ENCODE results near the gene ST8SIA6. TPM values are rescaled to one million over a fixed set of nuclear protein-coding genes. Genes with fewer than 3 reads are reported as not detected.

Gene ST8SIA6
- polyA plus RNA-seq, 2 donors, result 0.13 to 0.61 TPM

DNA sequence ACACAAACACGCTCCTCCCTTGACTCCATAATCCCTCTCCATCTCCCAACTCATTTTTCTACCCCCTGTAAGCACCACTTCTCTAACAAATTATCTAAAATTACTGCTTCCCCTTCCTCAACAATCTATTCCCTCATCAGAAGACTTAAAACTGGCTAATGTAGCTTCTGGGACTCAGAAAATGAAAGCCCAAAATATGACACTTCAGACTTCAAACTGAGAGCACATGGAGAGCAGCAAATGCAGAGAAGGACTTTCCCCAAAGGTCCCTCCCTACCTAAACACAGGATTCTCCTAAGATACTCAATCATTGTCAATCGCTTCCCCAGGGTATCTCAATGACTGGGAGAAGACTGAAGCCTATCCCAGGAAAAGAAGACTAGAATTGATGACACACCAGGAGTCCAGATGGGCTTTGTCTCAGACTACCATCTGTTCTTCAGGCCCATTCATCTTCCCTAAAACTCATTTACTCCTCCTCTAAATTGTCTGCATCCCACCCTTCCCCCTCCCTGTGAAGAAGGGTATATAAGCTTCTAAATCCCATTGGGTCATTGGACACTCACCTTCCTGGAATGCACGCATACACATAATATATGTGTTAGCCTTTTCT lies 39.2 kb downstream of the ST8SIA6 start:
- Histone ChIP-seq H3K4me3 (ENCODE audit: low read depth in 1 of 2, low read length in 2 of 2) (no peak overlapping the region), H3K4me1 (ENCODE audit: control insufficient read depth in 2 of 2, insufficient read depth in 2 of 2, low read length in 1 of 2) (no peaks in the 10 kb centered on the region), H3K36me3 (ENCODE audit: control insufficient read depth in 2 of 2, insufficient read depth in 2 of 2, low read length in 1 of 2) (no peaks in the 10 kb centered on the region), H3K27me3 (ENCODE audit: control insufficient read depth in 1 of 2, insufficient read depth in 2 of 2, low read length in 2 of 2) (no peaks in the 10 kb centered on the region), H3K9me3 (ENCODE audit: control insufficient read depth in 2 of 2, insufficient read depth in 1 of 2, low read depth in 1 of 2, low read length in 1 of 2) (no peaks in the 10 kb centered on the region), H3K27ac (ENCODE audit: low read depth in 2 of 2, low read length in 1 of 2) (no peak overlapping the region)
- WGBS, 2 donors, result 70 to 78% methylated on average over 3 of the region's 3 CpGs

GRCh38 chr10:17414484-17414883 lies 39.9 kb downstream of the ST8SIA6 start:
- H3K9me3 ChIP-seq (ENCODE audit: control insufficient read depth in 2 of 2, insufficient read depth in 1 of 2, low read depth in 1 of 2, low read length in 1 of 2), result no peaks in the 10 kb centered on the region
- no peak overlapping the region for H3K4me3 ChIP-seq (ENCODE audit: low read depth in 1 of 2, low read length in 2 of 2)
- H3K27me3 ChIP-seq (ENCODE audit: control insufficient read depth in 1 of 2, insufficient read depth in 2 of 2, low read length in 2 of 2), result no peaks in the 10 kb centered on the region
- 74 to 83% methylated on average over 1 of the region's 1 CpG for WGBS, 2 donors
- no peak overlapping the region for H3K27ac ChIP-seq (ENCODE audit: low read depth in 2 of 2, low read length in 1 of 2)
- no peaks in the 10 kb centered on the region for H3K36me3 ChIP-seq (ENCODE audit: control insufficient read depth in 2 of 2, insufficient read depth in 2 of 2, low read length in 1 of 2)
- H3K4me1 ChIP-seq (ENCODE audit: control insufficient read depth in 2 of 2, insufficient read depth in 2 of 2, low read length in 1 of 2), result no peaks in the 10 kb centered on the region

DNA sequence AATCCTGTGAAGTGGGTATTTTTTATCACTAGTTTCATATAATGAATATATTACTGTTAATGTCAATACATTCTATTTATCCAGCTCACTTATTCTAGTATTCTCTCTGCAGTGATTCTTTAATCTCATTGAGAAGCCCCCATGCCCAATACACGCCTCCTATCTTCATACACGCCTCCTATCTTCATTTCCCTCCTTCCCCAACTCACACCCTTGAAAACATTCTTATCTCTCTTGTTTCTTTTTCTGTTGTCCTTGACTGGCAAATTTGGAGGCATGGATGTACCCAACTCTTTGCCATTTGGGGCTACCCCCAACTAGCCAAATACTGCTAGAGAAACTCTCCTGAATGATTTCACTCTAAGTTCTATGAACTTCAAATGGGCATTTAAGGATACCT lies 40.5 kb downstream of the ST8SIA6 start:
- 88 to 96% methylated on average over 2 of the region's 2 CpGs for WGBS, 2 donors
- Histone ChIP-seq H3K27me3 (ENCODE audit: control insufficient read depth in 1 of 2, insufficient read depth in 2 of 2, low read length in 2 of 2) (no peaks in the 10 kb centered on the region), H3K27ac (ENCODE audit: low read depth in 2 of 2, low read length in 1 of 2) (no peak overlapping the region), H3K4me1 (ENCODE audit: control insufficient read depth in 2 of 2, insufficient read depth in 2 of 2, low read length in 1 of 2) (no peaks in the 10 kb centered on the region), H3K9me3 (ENCODE audit: control insufficient read depth in 2 of 2, insufficient read depth in 1 of 2, low read depth in 1 of 2, low read length in 1 of 2) (no peaks in the 10 kb centered on the region), H3K36me3 (ENCODE audit: control insufficient read depth in 2 of 2, insufficient read depth in 2 of 2, low read length in 1 of 2) (no peaks in the 10 kb centered on the region), H3K4me3 (ENCODE audit: low read depth in 1 of 2, low read length in 2 of 2) (no peak overlapping the region)

GRCh38 chr10:17412323-17412722 lies 42.1 kb downstream of the ST8SIA6 start:
- 77 to 80% methylated on average over 2 of the region's 2 CpGs for WGBS, 2 donors
- Histone ChIP-seq H3K27ac (ENCODE audit: low read depth in 2 of 2, low read length in 1 of 2) (no peak overlapping the region), H3K27me3 (ENCODE audit: control insufficient read depth in 1 of 2, insufficient read depth in 2 of 2, low read length in 2 of 2) (peaks cover 0 to 2% of the 10 kb centered on the region in 2 donors), H3K4me3 (ENCODE audit: low read depth in 1 of 2, low read length in 2 of 2) (no peak overlapping the region), H3K9me3 (ENCODE audit: control insufficient read depth in 2 of 2, insufficient read depth in 1 of 2, low read depth in 1 of 2, low read length in 1 of 2) (no peaks in the 10 kb centered on the region), H3K36me3 (ENCODE audit: control insufficient read depth in 2 of 2, insufficient read depth in 2 of 2, low read length in 1 of 2) (no peaks in the 10 kb centered on the region), H3K4me1 (ENCODE audit: control insufficient read depth in 2 of 2, insufficient read depth in 2 of 2, low read length in 1 of 2) (no peaks in the 10 kb centered on the region)

- H3K4me3 ChIP-seq (ENCODE audit: low read depth in 1 of 2, low read length in 2 of 2), result no peak overlapping the region
- no peaks in the 10 kb centered on the region for H3K9me3 ChIP-seq (ENCODE audit: control insufficient read depth in 2 of 2, insufficient read depth in 1 of 2, low read depth in 1 of 2, low read length in 1 of 2)
- H3K4me1 ChIP-seq (ENCODE audit: control insufficient read depth in 2 of 2, insufficient read depth in 2 of 2, low read length in 1 of 2), result no peaks in the 10 kb centered on the region
- peaks cover 0 to 2% of the 10 kb centered on the region in 2 donors for H3K27me3 ChIP-seq (ENCODE audit: control insufficient read depth in 1 of 2, insufficient read depth in 2 of 2, low read length in 2 of 2)
- H3K27ac ChIP-seq (ENCODE audit: low read depth in 2 of 2, low read length in 1 of 2), result no peak overlapping the region
- WGBS, 2 donors, result 80% methylated on average over 5 of the region's 5 CpGs
- H3K36me3 ChIP-seq (ENCODE audit: control insufficient read depth in 2 of 2, insufficient read depth in 2 of 2, low read length in 1 of 2), result no peaks in the 10 kb centered on the region
Observed at GRCh38 chr10:17410907-17411306, 43.5 kb downstream of the ST8SIA6 start.

GRCh38 chr10:17409170-17409733 lies 45.1 kb downstream of the ST8SIA6 start:
- Histone ChIP-seq H3K27ac (ENCODE audit: low read depth in 2 of 2, low read length in 1 of 2) (no peak overlapping the region), H3K36me3 (ENCODE audit: control insufficient read depth in 2 of 2, insufficient read depth in 2 of 2, low read length in 1 of 2) (no peaks in the 10 kb centered on the region), H3K9me3 (ENCODE audit: control insufficient read depth in 2 of 2, insufficient read depth in 1 of 2, low read depth in 1 of 2, low read length in 1 of 2) (no peaks in the 10 kb centered on the region), H3K4me3 (ENCODE audit: low read depth in 1 of 2, low read length in 2 of 2) (no peak overlapping the region), H3K4me1 (ENCODE audit: control insufficient read depth in 2 of 2, insufficient read depth in 2 of 2, low read length in 1 of 2) (no peaks in the 10 kb centered on the region), H3K27me3 (ENCODE audit: control insufficient read depth in 1 of 2, insufficient read depth in 2 of 2, low read length in 2 of 2) (peaks cover 0 to 2% of the 10 kb centered on the region in 2 donors)
- WGBS, 2 donors, result 93 to 94% methylated on average over 5 of the region's 5 CpGs

GRCh38 chr10:17407047-17407446 lies 47.3 kb downstream of the ST8SIA6 start:
- H3K4me1 ChIP-seq (ENCODE audit: control insufficient read depth in 2 of 2, insufficient read depth in 2 of 2, low read length in 1 of 2), result no peaks in the 10 kb centered on the region
- WGBS, 2 donors, result 88 to 93% methylated on average over 5 of the region's 5 CpGs

DNA sequence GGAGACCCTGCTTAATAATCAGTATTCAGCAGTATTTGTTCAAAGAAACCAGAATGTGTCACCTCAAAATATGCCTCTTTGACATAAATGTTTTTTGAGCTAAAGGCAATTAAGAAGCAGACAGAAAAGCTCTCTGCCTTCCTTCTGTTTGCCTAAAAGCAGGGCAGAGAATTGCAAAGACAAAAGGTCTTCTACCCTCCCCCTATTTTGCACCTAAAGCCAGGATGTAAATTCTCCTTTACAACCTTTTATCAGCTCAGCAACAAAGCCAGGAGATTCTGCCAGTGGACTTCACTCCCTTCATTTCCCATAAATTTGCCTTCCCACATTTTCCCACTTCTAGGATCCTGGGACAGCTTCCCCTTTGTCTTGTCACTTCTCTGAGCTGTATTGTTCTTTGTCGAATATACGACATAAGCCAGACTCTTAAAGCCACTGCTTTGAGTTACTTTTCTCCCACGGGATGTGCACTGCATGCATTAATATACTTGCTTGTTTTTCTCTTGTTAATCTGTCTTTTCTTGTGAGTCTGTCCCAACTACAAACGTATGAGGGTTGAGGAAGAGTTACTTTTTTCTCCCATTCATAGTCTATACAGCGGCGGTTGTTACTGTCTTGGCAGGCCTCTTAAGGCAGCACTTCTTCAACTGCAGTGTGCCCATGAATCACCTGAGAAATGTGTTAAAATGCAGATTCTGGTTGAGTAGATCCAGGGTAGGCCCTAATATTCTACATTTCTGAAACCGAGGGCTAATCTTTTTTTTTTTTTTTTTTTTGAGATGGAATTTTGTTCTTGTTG lies 48.2 kb downstream of the ST8SIA6 start:
- Histone ChIP-seq H3K4me3 (ENCODE audit: low read depth in 1 of 2, low read length in 2 of 2) (no peak overlapping the region), H3K27me3 (ENCODE audit: control insufficient read depth in 1 of 2, insufficient read depth in 2 of 2, low read length in 2 of 2) (peaks cover 0 to 2% of the 10 kb centered on the region in 2 donors), H3K4me1 (ENCODE audit: control insufficient read depth in 2 of 2, insufficient read depth in 2 of 2, low read length in 1 of 2) (no peaks in the 10 kb centered on the region), H3K27ac (ENCODE audit: low read depth in 2 of 2, low read length in 1 of 2) (no peak overlapping the region), H3K9me3 (ENCODE audit: control insufficient read depth in 2 of 2, insufficient read depth in 1 of 2, low read depth in 1 of 2, low read length in 1 of 2) (no peaks in the 10 kb centered on the region), H3K36me3 (ENCODE audit: control insufficient read depth in 2 of 2, insufficient read depth in 2 of 2, low read length in 1 of 2) (no peaks in the 10 kb centered on the region)
- WGBS, 2 donors, result 69 to 74% methylated on average over 7 of the region's 7 CpGs

More at GRCh38 chr10:17407047-17407446, 47.3 kb downstream of the ST8SIA6 start:
- Histone ChIP-seq H3K4me3 (ENCODE audit: low read depth in 1 of 2, low read length in 2 of 2) (no peak overlapping the region), H3K9me3 (ENCODE audit: control insufficient read depth in 2 of 2, insufficient read depth in 1 of 2, low read depth in 1 of 2, low read length in 1 of 2) (no peaks in the 10 kb centered on the region), H3K27ac (ENCODE audit: low read depth in 2 of 2, low read length in 1 of 2) (no peak overlapping the region), H3K36me3 (ENCODE audit: control insufficient read depth in 2 of 2, insufficient read depth in 2 of 2, low read length in 1 of 2) (no peaks in the 10 kb centered on the region), H3K27me3 (ENCODE audit: control insufficient read depth in 1 of 2, insufficient read depth in 2 of 2, low read length in 2 of 2) (peaks cover 0 to 2% of the 10 kb centered on the region in 2 donors)

DNA sequence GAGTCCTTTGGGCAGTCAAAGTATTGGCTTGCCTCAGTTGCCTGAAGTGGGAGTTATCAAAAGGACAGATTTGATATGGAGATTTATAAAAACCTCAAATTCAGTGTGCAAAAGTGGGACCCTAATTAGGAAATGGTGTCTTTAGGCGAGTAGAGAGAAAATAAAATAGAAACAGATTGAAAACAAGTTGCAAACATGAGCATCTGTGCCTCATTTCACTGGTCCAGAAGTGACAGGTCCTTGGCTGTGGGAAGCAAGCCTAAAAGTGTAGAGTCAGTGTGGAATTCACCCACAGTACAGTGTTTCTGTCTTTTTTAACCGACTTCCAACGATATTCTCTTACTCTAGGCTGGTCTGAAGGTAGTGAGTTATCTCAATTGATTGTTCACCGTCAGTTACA lies 51.2 kb downstream of the ST8SIA6 start:
- H3K9me3 ChIP-seq (ENCODE audit: control insufficient read depth in 2 of 2, insufficient read depth in 1 of 2, low read depth in 1 of 2, low read length in 1 of 2), result no peaks in the 10 kb centered on the region
- H3K36me3 ChIP-seq (ENCODE audit: control insufficient read depth in 2 of 2, insufficient read depth in 2 of 2, low read length in 1 of 2), result no peaks in the 10 kb centered on the region
- 81 to 88% methylated on average over 4 of the region's 4 CpGs for WGBS, 2 donors
- no peak overlapping the region for H3K27ac ChIP-seq (ENCODE audit: low read depth in 2 of 2, low read length in 1 of 2)
- H3K4me1 ChIP-seq (ENCODE audit: control insufficient read depth in 2 of 2, insufficient read depth in 2 of 2, low read length in 1 of 2), result no peaks in the 10 kb centered on the region
- no peak overlapping the region for H3K4me3 ChIP-seq (ENCODE audit: low read depth in 1 of 2, low read length in 2 of 2)
- H3K27me3 ChIP-seq (ENCODE audit: control insufficient read depth in 1 of 2, insufficient read depth in 2 of 2, low read length in 2 of 2), result peaks cover 0 to 2% of the 10 kb centered on the region in 2 donors
